Tibial artery (tissue), 4 donors: ENCODE results near the gene SORCS2.

Experiments
- DNase-seq, 2 donors: peaks; one replicate each; pipeline ENCODE4 v3.0.0-alpha.2; 2019
- H3K27ac ChIP-seq, 2 donors: fragments of 200-600 bp; sonication (generic) in 1 of 2; 1 replicate in 1 of 2; 2 replicates in 1 of 2; pipeline ENCODE4 v1.5.1; 2018 to 2019; ENCODE audit warnings: mild to moderate bottlenecking in 1 of 2
- H3K27me3 ChIP-seq, 2 donors: fragments of 200-600 bp; sonication (generic) in 1 of 2; one replicate each; pipeline versions ENCODE4 v1.5.1 to v1.6.0; 2016 to 2019
- H3K36me3 ChIP-seq, 3 donors: fragments of 200-600 bp; sonication (generic) in 2 of 3; one replicate each; pipeline ENCODE4 v1.5.1; 2016 to 2019; ENCODE audit warnings: mild to moderate bottlenecking in 2 of 3
- H3K4me1 ChIP-seq, 4 donors: fragments of 200-600 bp; sonication (generic) in 2 of 4; 1 replicate in 3 of 4; 2 replicates in 1 of 4; pipeline ENCODE4 v1.5.1; 2016 to 2019
- H3K4me3 ChIP-seq, 2 donors: fragments of 200-600 bp; sonication (generic) in 1 of 2; 1 replicate in 1 of 2; 2 replicates in 1 of 2; pipeline ENCODE4 v1.5.1; 2018 to 2019; ENCODE audit warnings: mild to moderate bottlenecking in 2 of 2
- H3K9me3 ChIP-seq, 3 donors: fragments of 200-600 bp; sonication (generic) in 1 of 3; one replicate each; pipeline ENCODE4 v1.5.1; 2016 to 2019
- intact Hi-C: fragments of 100-400 bp; cut with DNase I; formaldehyde crosslinking; loops from one replicate; pipeline ENCODE4 v1.15.0; 2023; ENCODE audit warnings: low total_unique reads
- TF ChIP-seq, protein P1 (sequence below), 2 experiments: fragments of 200-600 bp in 1 of 2; fragments of 450-650 bp in 1 of 2; IDR thresholded peaks; one replicate each; pipeline ENCODE4 v1.5.1; 2017 to 2019; ENCODE audit warnings: antibody characterized with exemption in 2 of 2, mild to moderate bottlenecking in 1 of 2, moderate library complexity in 1 of 2

SORCS2 gene

DNA sequence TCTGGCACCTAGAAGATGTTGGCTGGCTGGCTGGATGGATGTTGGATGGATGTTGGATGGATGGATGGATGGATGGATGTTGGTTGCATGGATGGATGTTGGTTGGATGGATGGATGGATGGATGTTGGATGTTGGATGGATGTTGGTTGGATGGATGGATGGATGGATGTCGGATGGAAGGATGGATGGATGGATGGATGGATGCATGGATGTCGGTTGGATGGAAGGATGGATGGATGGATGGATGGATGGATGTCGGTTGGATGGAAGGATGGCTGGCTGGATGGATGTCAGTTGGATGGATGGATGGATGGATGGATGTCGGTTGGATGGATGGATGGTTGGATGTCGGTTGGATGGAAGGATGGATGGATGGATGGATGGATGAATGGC is 145.7 kb downstream of the SORCS2 start:
- intact Hi-C loops: loop anchor here (10.0 kb wide), 1 partner anchor 387 kb away; no protein-coding TSS in a partner anchor
- H3K4me3 ChIP-seq: no peak overlapping the region
- H3K36me3 ChIP-seq: no peaks in the 10 kb centered on the region
- no peak for DNase-seq
- H3K9me3 ChIP-seq: no peaks in the 10 kb centered on the region
- no peak overlapping the region for H3K27ac ChIP-seq
- H3K27me3 ChIP-seq: no peaks in the 10 kb centered on the region
- TF ChIP-seq, protein P1, sequence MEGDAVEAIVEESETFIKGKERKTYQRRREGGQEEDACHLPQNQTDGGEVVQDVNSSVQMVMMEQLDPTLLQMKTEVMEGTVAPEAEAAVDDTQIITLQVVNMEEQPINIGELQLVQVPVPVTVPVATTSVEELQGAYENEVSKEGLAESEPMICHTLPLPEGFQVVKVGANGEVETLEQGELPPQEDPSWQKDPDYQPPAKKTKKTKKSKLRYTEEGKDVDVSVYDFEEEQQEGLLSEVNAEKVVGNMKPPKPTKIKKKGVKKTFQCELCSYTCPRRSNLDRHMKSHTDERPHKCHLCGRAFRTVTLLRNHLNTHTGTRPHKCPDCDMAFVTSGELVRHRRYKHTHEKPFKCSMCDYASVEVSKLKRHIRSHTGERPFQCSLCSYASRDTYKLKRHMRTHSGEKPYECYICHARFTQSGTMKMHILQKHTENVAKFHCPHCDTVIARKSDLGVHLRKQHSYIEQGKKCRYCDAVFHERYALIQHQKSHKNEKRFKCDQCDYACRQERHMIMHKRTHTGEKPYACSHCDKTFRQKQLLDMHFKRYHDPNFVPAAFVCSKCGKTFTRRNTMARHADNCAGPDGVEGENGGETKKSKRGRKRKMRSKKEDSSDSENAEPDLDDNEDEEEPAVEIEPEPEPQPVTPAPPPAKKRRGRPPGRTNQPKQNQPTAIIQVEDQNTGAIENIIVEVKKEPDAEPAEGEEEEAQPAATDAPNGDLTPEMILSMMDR (IDR thresholded peaks at IDR 0.05): no peak
- peaks cover 0 to 23% (median 7%) of the 10 kb centered on the region in 4 donors for H3K4me1 ChIP-seq

DNA sequence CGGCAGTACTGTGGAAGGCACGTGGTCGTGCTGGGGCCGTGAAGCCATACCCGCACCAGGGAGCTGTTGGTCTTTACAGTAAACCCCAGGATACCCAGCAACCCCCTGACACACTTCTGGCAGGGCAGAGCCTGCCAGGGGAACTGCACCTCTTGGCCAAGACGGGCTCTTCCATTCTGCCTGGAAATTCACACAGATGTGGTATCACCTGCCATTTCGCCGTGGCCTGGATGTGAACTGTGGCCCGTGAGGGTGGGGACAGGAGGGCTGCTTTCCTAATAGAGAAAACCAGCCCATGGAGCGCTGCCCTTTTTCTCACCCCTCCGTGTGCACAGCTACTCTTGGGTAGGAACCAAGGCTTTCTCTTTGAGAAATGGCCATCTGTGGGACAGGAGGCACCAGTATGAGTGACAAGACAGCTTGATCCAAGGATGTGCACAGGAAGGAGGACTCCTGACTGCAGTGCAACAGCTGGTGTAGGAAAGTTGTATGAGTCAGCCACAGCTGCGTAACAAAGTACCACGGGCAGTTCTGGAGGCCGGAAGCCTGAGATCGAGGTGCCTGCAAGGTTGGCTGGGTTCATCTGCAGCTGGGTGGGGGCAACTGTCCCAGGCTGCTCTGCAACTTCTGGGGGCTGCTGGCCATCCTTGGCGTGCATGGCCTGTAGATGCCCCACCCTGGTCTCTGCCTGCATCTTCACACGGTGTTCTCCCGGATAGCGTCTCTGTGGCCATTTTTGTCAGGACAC is 146.7 kb downstream of the SORCS2 start:
- DNase-seq: no peak
- Histone ChIP-seq H3K36me3 (no peaks in the 10 kb centered on the region), H3K4me3 (no peak overlapping the region), H3K4me1 (peaks cover 0 to 23% (median 7%) of the 10 kb centered on the region in 4 donors), H3K9me3 (no peaks in the 10 kb centered on the region), H3K27ac (no peak overlapping the region), H3K27me3 (no peaks in the 10 kb centered on the region)
- TF ChIP-seq, protein P1 (IDR thresholded peaks at IDR 0.05): no peak
- intact Hi-C loops: loop anchor here (10.0 kb wide), 1 partner anchor 386 kb away; no protein-coding TSS in a partner anchor

DNA sequence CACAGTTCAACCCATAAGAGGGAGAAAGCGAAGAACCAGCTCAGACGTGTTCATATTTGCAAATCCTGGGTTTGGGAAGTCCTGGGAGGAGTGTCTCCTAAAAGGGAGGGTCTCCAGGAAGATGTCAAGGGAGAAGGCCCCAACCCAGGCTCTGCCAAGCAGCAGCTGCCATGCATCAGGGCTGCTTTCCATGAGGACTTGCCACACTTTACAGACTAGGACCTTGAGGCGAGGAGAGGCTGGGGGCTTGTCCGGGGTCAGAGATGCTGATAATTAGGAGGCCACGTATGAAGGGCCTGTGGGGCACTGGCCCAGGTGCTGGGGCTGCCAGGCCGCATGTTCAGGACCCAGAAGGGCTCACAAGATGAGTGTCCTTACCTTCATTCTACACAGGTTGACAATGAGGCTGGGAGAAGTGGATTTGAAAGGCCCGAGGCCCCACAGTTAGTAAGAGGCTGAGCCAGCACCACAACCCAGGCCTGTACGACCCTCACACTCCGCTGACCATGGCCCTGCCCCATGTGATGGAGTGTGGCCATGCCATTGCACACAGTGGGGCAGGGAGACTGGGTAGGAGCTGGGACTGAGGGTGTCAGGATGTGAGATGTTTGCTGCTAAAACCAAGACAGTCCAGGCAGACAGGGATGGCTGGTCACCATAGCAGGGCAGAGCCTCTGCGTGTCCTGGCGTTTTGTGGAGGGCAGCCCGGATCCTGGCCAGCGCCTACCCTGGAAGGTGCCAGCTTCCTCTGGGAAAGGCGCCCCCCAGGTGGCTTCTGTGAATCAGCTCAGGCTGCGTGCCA is 147.6 kb downstream of the SORCS2 start:
- DNase-seq: no peak
- TF ChIP-seq, protein P1 (IDR thresholded peaks at IDR 0.05): no peak
- H3K4me1 ChIP-seq: peaks cover 0 to 20% (median 7%) of the 10 kb centered on the region in 4 donors
- no peaks in the 10 kb centered on the region for H3K9me3 ChIP-seq
- intact Hi-C loops: loop anchor here (10.0 kb wide), 1 partner anchor 385 kb away; no protein-coding TSS in a partner anchor
- H3K27me3 ChIP-seq: no peaks in the 10 kb centered on the region
- no peak overlapping the region for H3K27ac ChIP-seq
- H3K36me3 ChIP-seq: no peaks in the 10 kb centered on the region
- H3K4me3 ChIP-seq: no peak overlapping the region

GRCh38 chr4:7340553-7341433 is 148.5 kb downstream of the SORCS2 start:
- intact Hi-C loops: no loop called here
- DNase-seq: no peak
- no peak overlapping the region for H3K27ac ChIP-seq

More at GRCh38 chr4:7340553-7341433, 148.5 kb downstream of the SORCS2 start:
- H3K4me3 ChIP-seq: no peak overlapping the region
- peaks cover 0 to 11% (median 2%) of the 10 kb centered on the region in 4 donors for H3K4me1 ChIP-seq
- no peaks in the 10 kb centered on the region for H3K36me3 ChIP-seq
- TF ChIP-seq, protein P1 (IDR thresholded peaks at IDR 0.05): no peak
- peaks cover 0 to 6% (median 0%) of the 10 kb centered on the region in 3 donors for H3K9me3 ChIP-seq
- no peaks in the 10 kb centered on the region for H3K27me3 ChIP-seq
